Activated CD8-positive, alpha-beta T cell treated with anti-CD3 and anti-CD28 coated beads for 36 hours (primary cell): ENCODE data around the gene UBR3. TPM values are rescaled to one million over a fixed set of nuclear protein-coding genes. Genes with fewer than 3 reads are reported as not detected.

Source experiments
- ATAC-seq: fragments of 200-7000 bp; cut with Tn5 transposase; one replicate; pipeline ENCODE4 v1.10.0; 2021; ENCODE audit warnings: mild to moderate bottlenecking, moderate library complexity
- CTCF ChIA-PET: fragments of 350-600 bp; sonication (Branson Sonifier 250); formaldehyde crosslinking; loops from one replicate; lab custom pipeline; 2021; ENCODE audit warnings: antibody characterized with exemption; lab: Charles Lee
- POLR2A ChIA-PET: fragments of 350-600 bp; sonication (Branson Sonifier 250); formaldehyde crosslinking; loops from one replicate; lab custom pipeline; 2021; ENCODE audit warnings: antibody characterized with exemption; lab: Charles Lee
- DNase-seq: peaks from one replicate; pipeline ENCODE4 v3.0.0-alpha.2; 2020
- H3K27ac Mint-ChIP-seq: one replicate; pipeline ENCODE4 v1.8.0; 2021; ENCODE audit warnings: mild to moderate bottlenecking, mixed read lengths
- H3K27me3 Mint-ChIP-seq: one replicate; pipeline ENCODE4 v1.8.0; 2021; ENCODE audit warnings: mixed read lengths
- H3K36me3 Mint-ChIP-seq: one replicate; pipeline ENCODE4 v1.8.0; 2021; ENCODE audit warnings: low read depth, mixed read lengths
- H3K4me1 Mint-ChIP-seq: one replicate; pipeline ENCODE4 v1.8.0; 2021; ENCODE audit warnings: low read depth, mixed read lengths
- H3K4me3 Mint-ChIP-seq: one replicate; pipeline ENCODE4 v1.8.0; 2021; ENCODE audit warnings: mild to moderate bottlenecking, moderate library complexity, mixed read lengths
- H3K9me3 Mint-ChIP-seq: one replicate; pipeline ENCODE4 v1.8.0; 2021; ENCODE audit warnings: mixed read lengths
- CTCF ChIP-seq: fragments of 200-600 bp; IDR thresholded peaks from one replicate; pipeline ENCODE4 v1.8.0; 2022; ENCODE audit warnings: antibody characterized with exemption, mild to moderate bottlenecking
- intact Hi-C: fragments of 100-400 bp; cut with micrococcal nuclease; formaldehyde crosslinking; loops from one replicate; pipeline ENCODE4 v1.10.0; 2022
- total RNA-seq, 2 experiments: library from RNA; stranded (reverse); gene quantifications; one replicate each; pipeline ENCODE4 v1.2.3, GENCODE V29; 2021

Gene UBR3
- total RNA-seq, 2 experiments from 2014 or later: 14.0 to 15.7 TPM

GRCh38 chr2:170012773-170013172 is 185.5 kb downstream of the UBR3 start:
- CTCF ChIA-PET: no interaction called here
- Mint-ChIP-seq H3K27ac (no peak overlapping the region), H3K4me1 (no peaks in the 10 kb centered on the region), H3K9me3 (no peaks in the 10 kb centered on the region), H3K4me3 (no peak overlapping the region), H3K36me3 (peaks cover 4% of the 10 kb centered on the region), H3K27me3 (no peaks in the 10 kb centered on the region)
- POLR2A ChIA-PET: no interaction called here
- ATAC-seq: no peak
- TF ChIP-seq CTCF: no peak
- no peak for DNase-seq
- intact Hi-C loops: no loop called here

- ATAC-seq (no peak), DNase-seq (no peak)
- ChIA-PET POLR2A (no interaction called here), CTCF (no interaction called here)
- Mint-ChIP-seq H3K9me3 (no peaks in the 10 kb centered on the region), H3K36me3 (peaks cover 7% of the 10 kb centered on the region), H3K4me1 (no peaks in the 10 kb centered on the region), H3K27ac (no peak overlapping the region), H3K4me3 (no peak overlapping the region), H3K27me3 (no peaks in the 10 kb centered on the region)
- TF ChIP-seq CTCF: no peak
- intact Hi-C loops: no loop called here
Observed at GRCh38 chr2:170013802-170014551, 186.7 kb downstream of the UBR3 start.

GRCh38 chr2:170014769-170015168 is 187.5 kb downstream of the UBR3 start:
- no peak for ATAC-seq
- Mint-ChIP-seq H3K4me3 (no peak overlapping the region), H3K36me3 (peaks cover 6% of the 10 kb centered on the region), H3K9me3 (no peaks in the 10 kb centered on the region), H3K27ac (no peak overlapping the region), H3K4me1 (no peaks in the 10 kb centered on the region), H3K27me3 (no peaks in the 10 kb centered on the region)
- intact Hi-C loops: no loop called here
- no peak for DNase-seq
- ChIA-PET CTCF (no interaction called here), POLR2A (no interaction called here)
- no peak for TF ChIP-seq CTCF

GRCh38 chr2:170017860-170018532 is 190.7 kb downstream of the UBR3 start:
- Mint-ChIP-seq H3K36me3 (peaks cover 12% of the 10 kb centered on the region), H3K9me3 (no peaks in the 10 kb centered on the region), H3K27ac (no peak overlapping the region), H3K4me1 (no peaks in the 10 kb centered on the region), H3K4me3 (no peak overlapping the region), H3K27me3 (no peaks in the 10 kb centered on the region)
- POLR2A ChIA-PET: no interaction called here
- CTCF ChIA-PET: no interaction called here
- no peak for TF ChIP-seq CTCF
- no peak for DNase-seq
- no peak for ATAC-seq
- intact Hi-C loops: no loop called here

GRCh38 chr2:170019060-170019805 is 192.0 kb downstream of the UBR3 start:
- Mint-ChIP-seq H3K27ac (no peak overlapping the region), H3K4me3 (no peak overlapping the region), H3K9me3 (no peaks in the 10 kb centered on the region), H3K4me1 (no peaks in the 10 kb centered on the region), H3K27me3 (no peaks in the 10 kb centered on the region), H3K36me3 (peaks cover 13% of the 10 kb centered on the region)
- no peak for TF ChIP-seq CTCF
- intact Hi-C loops: no loop called here
- CTCF ChIA-PET: no interaction called here
- POLR2A ChIA-PET: no interaction called here
- DNase-seq: no peak
- no peak for ATAC-seq
